SU-DHL-6 (cell line): ENCODE measurements around the gene SOCS3.

Experiments used
- H2AFZ ChIP-seq: fragments of 200-600 bp; sonication (generic); 2 replicates; pipeline ENCODE4 v1.6.1; 2014; ENCODE audit warnings: low read depth, mild to moderate bottlenecking, moderate library complexity, mixed read lengths, antibody characterized with exemption, low read length; ENCODE audit not compliant: severe bottlenecking
- H3F3A ChIP-seq: fragments of 200-600 bp; shearing (Covaris generic); 2 replicates; pipeline ENCODE4 v1.6.0; 2016; ENCODE audit warnings: antibody characterized with exemption, mild to moderate bottlenecking; ENCODE audit not compliant: insufficient read depth
- H3K27ac ChIP-seq: fragments of 200-600 bp; sonication (generic); 2 replicates; pipeline ENCODE4 v1.5.1; 2016; ENCODE audit warnings: low read depth, mild to moderate bottlenecking, low read length, moderate library complexity, mixed read lengths
- H3K27me3 ChIP-seq: fragments of 200-600 bp; sonication (generic), shearing (Covaris generic); 2 replicates; pipeline ENCODE4 v1.6.0; 2014; ENCODE audit warnings: mild to moderate bottlenecking, low read length
- H3K36me3 ChIP-seq: fragments of 200-600 bp; sonication (generic); 2 replicates; pipeline ENCODE4 v1.6.1; 2014; ENCODE audit warnings: mild to moderate bottlenecking, low read length, mixed read lengths
- H3K4me2 ChIP-seq: fragments of 300-600, 200-600 bp; shearing (Covaris generic), sonication (generic); 2 replicates; pipeline ENCODE4 v1.6.0; 2014; ENCODE audit warnings: low read length, low read depth, mild to moderate bottlenecking; ENCODE audit not compliant: poor library complexity, severe bottlenecking
- H3K4me3 ChIP-seq: fragments of 200-600 bp; sonication (generic); 2 replicates; pipeline ENCODE4 v1.5.1; 2014; ENCODE audit warnings: antibody characterized with exemption, low read length, mild to moderate bottlenecking, mixed read lengths; ENCODE audit not compliant: insufficient read depth, poor library complexity, severe bottlenecking
- H3K79me2 ChIP-seq: fragments of 200-600 bp; sonication (generic); 2 replicates; pipeline ENCODE4 v1.6.1; 2014; ENCODE audit warnings: mild to moderate bottlenecking, low read length, moderate library complexity; ENCODE audit not compliant: insufficient read depth
- H3K9ac ChIP-seq: fragments of 200-600 bp; sonication (generic); 2 replicates; pipeline ENCODE4 v1.7.0; 2014; ENCODE audit warnings: mild to moderate bottlenecking, low read length
- H3K9me2 ChIP-seq: fragments of 200-600 bp; sonication (generic); replicated peaks from 2 replicates; pipeline ENCODE4 v1.6.1; 2014; ENCODE audit warnings: low read length; ENCODE audit not compliant: insufficient read depth
- H3K9me3 ChIP-seq: fragments of 200-600 bp; sonication (generic); 2 replicates; pipeline ENCODE4 v1.6.1; 2014; ENCODE audit warnings: low read length, mixed read lengths; ENCODE audit not compliant: insufficient read depth
- H4K20me1 ChIP-seq: fragments of 200-600 bp; sonication (generic); 2 replicates; pipeline ENCODE4 v1.6.1; 2014; ENCODE audit warnings: low read depth, mild to moderate bottlenecking, antibody characterized with exemption, low read length, moderate library complexity, mixed read lengths
- EZH2phosphoT487 ChIP-seq: fragments of 200-600 bp; sonication (generic), shearing (Covaris generic); conservative IDR thresholded peaks from 2 replicates; pipeline ENCODE4 v1.6.1; 2018; ENCODE audit warnings: mild to moderate bottlenecking, antibody characterized with exemption, low read length, moderate library complexity, mixed read lengths
- TF ChIP-seq, protein P1 (sequence below): fragments of 200-600 bp; sonication (generic); IDR thresholded peaks from one replicate; pipeline ENCODE4 v1.5.1; 2017; ENCODE audit warnings: antibody characterized with exemption, mild to moderate bottlenecking, low read length, moderate library complexity; ENCODE audit not compliant: insufficient read depth, poor library complexity, severe bottlenecking

SOCS3 gene

DNA sequence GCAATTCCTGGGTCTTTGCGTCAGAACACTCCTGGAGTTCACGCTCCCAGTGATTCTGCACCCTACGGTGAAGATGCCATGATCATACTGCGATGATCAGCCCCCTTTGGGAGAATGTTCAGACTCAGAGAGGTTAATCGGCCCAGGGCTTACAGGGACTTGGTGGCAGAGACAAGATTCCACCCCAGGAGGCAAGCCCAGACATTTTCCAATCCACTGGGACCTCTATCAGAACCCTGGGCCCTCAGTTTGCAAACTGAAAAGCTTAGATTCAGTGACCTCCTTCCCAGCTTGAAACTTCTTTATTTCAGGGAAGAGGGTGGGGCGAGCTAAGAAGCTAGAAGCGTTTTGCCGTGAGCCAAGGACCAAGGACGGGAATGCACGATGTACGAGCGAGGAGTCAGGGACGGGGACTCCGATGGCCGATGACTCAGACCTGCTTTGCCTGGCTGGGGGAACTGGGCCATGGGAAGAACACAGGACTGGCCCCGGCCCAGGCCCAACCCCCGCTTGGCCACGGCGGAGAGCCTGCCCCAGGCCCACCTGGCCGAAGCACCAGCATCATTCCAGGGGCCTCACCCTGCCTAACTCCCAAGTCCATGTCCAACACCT, 34.7 kb downstream of the SOCS3 start:
- H3K9me2 ChIP-seq = no peaks in the 10 kb centered on the region
- no peak overlapping the region for H3K4me3 ChIP-seq
- no peaks in the 10 kb centered on the region for H3F3A ChIP-seq
- no peak for TF ChIP-seq EZH2phosphoT487
- TF ChIP-seq, protein P1, sequence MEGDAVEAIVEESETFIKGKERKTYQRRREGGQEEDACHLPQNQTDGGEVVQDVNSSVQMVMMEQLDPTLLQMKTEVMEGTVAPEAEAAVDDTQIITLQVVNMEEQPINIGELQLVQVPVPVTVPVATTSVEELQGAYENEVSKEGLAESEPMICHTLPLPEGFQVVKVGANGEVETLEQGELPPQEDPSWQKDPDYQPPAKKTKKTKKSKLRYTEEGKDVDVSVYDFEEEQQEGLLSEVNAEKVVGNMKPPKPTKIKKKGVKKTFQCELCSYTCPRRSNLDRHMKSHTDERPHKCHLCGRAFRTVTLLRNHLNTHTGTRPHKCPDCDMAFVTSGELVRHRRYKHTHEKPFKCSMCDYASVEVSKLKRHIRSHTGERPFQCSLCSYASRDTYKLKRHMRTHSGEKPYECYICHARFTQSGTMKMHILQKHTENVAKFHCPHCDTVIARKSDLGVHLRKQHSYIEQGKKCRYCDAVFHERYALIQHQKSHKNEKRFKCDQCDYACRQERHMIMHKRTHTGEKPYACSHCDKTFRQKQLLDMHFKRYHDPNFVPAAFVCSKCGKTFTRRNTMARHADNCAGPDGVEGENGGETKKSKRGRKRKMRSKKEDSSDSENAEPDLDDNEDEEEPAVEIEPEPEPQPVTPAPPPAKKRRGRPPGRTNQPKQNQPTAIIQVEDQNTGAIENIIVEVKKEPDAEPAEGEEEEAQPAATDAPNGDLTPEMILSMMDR = no peak
- H3K27me3 ChIP-seq = no peaks in the 10 kb centered on the region
- no peaks in the 10 kb centered on the region for H3K36me3 ChIP-seq
- no peak overlapping the region for H3K27ac ChIP-seq
- H3K9me3 ChIP-seq = no peaks in the 10 kb centered on the region
- no peak overlapping the region for H3K9ac ChIP-seq
- H2AFZ ChIP-seq = no peak overlapping the region
- H4K20me1 ChIP-seq = no peaks in the 10 kb centered on the region
- H3K4me2 ChIP-seq = no peak overlapping the region
- H3K79me2 ChIP-seq = no peaks in the 10 kb centered on the region

- Histone ChIP-seq H3K9ac (no peak overlapping the region), H3F3A (no peaks in the 10 kb centered on the region), H3K9me3 (no peaks in the 10 kb centered on the region), H3K4me2 (no peak overlapping the region), H2AFZ (no peak overlapping the region), H4K20me1 (no peaks in the 10 kb centered on the region), H3K27ac (no peak overlapping the region), H3K36me3 (no peaks in the 10 kb centered on the region), H3K27me3 (no peaks in the 10 kb centered on the region), H3K79me2 (no peaks in the 10 kb centered on the region), H3K4me3 (no peak overlapping the region), H3K9me2 (no peaks in the 10 kb centered on the region)
- TF ChIP-seq EZH2phosphoT487 = no peak
- TF ChIP-seq, protein P1 = no peak
Observed at GRCh38 chr17:78324391-78325075, 35.3 kb downstream of the SOCS3 start.

DNA sequence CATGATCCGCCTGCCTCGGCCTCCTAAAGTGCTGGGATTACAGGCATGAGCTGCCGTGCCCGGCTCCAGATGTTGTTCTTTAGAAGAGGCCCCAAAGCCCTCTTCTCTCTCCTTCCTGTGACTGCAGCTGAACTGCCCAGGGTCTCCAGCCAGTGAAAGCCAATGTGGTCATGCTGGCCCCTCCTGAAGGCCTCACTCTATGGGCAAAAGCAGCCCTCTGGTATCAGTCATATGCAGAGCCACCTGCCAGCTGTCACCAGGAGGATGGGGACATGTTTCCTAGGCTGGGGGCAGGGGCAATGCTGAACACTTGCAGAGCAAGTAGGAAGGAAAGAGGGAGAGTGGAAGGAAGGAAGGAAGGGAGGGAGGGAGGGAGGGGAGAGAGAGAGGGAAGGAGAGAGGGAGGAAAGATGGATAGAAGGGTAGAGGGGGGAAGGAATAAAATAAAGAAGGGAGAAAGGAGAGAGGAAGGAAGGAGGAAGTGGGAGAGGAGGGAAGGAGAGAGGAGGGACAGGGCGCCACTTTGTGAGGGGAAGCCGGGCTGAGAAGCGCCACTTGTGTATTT, 36.0 kb downstream of the SOCS3 start:
- H3K9me3 ChIP-seq = no peaks in the 10 kb centered on the region
- H3K4me2 ChIP-seq = no peak overlapping the region
- no peaks in the 10 kb centered on the region for H3F3A ChIP-seq
- H4K20me1 ChIP-seq = no peaks in the 10 kb centered on the region
- H3K27me3 ChIP-seq = no peaks in the 10 kb centered on the region
- H3K79me2 ChIP-seq = no peaks in the 10 kb centered on the region
- TF ChIP-seq EZH2phosphoT487 = no peak
- TF ChIP-seq, protein P1 = no peak
- no peak overlapping the region for H3K27ac ChIP-seq
- no peaks in the 10 kb centered on the region for H3K9me2 ChIP-seq
- H3K36me3 ChIP-seq = no peaks in the 10 kb centered on the region
- no peak overlapping the region for H3K4me3 ChIP-seq
- no peak overlapping the region for H3K9ac ChIP-seq
- H2AFZ ChIP-seq = no peak overlapping the region
